Measurements from ENCODE around the gene ARSA. TPM values are rescaled to one million over a fixed set of nuclear protein-coding genes. Genes with fewer than 3 reads are reported as not detected.
"Not testable (repeated sequence)": the region's sequence is repeated elsewhere in the genome, so short reads cannot be mapped to it uniquely, and the experiment has no call there.

The ARSA gene
- total RNA-seq, 6 experiments from 2014 or later, result 28.0 to 35.4 (median 30.6) TPM

DNA sequence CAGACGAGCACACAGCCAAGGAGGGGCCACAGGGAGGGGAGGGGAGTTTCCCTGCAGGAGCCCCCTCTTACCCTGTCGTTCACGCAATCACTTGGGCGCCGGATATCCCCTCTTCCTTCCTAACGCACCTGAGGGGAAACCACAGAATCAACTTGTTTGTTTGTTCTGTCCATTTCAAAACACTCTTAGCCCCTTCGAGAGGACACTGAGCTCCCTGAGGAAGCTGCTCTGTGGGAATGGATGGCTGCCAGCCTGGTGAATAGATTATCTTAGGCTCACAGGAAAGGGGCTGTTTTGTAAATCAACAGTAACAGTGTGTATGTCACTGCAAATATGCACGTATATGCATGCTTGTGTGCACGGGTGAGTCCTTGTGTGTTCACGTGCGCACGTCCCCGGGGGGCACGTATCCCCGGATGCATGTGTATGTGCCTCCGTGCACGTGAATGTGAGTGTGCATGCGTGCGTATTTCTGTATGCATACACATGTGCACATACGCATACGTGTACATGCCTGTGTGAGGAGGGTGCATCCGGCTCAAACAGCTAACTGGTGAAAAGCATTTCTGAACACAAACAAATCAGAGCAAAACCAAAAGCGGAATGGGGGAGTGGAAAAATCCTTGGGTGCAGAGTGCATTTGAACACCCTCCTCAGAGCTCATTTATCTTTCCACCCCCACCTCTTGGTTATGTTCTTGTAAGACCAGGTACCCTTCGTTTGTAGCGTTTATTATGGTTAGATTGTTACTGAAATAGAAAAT is 7.2 kb downstream of the ARSA start:
- no peak overlapping the region for H3K27ac Mint-ChIP-seq

DNA sequence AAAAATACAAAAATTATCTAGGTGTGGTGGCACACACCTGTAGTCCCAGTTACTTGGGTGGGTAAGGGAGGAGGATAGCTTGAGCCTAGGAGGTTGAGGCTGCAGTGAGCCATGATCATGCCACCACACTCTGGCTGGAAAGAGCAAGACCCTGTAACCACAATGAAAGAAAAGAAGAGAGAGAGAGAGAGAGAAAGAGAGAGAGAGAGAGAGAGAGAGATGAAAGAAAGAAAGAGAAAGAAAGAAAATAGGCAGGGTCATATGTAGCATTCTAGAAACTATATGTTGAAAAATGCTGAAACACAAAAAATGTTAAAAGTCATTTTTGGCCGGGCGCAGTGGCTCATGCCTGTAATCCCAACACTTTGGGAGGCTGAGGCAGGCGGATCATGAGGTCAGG is 13.7 kb downstream of the ARSA start:
- H3K9me3 Mint-ChIP-seq; H3K36me3 Mint-ChIP-seq (ENCODE audit: low read depth); H3K4me3 Mint-ChIP-seq; DNase-seq; H3K27ac Mint-ChIP-seq; H3K4me1 Mint-ChIP-seq (ENCODE audit: low read depth): not testable (repeated sequence)
- peaks cover 25% of the 10 kb centered on the region for H3K27me3 Mint-ChIP-seq (ENCODE audit: insufficient read depth)

More for the DNA sequence above, 7.2 kb downstream of the ARSA start:
- peak overlapping the region; percentile 65 for H3K4me3 Mint-ChIP-seq
- TF ChIP-seq, protein P1, sequence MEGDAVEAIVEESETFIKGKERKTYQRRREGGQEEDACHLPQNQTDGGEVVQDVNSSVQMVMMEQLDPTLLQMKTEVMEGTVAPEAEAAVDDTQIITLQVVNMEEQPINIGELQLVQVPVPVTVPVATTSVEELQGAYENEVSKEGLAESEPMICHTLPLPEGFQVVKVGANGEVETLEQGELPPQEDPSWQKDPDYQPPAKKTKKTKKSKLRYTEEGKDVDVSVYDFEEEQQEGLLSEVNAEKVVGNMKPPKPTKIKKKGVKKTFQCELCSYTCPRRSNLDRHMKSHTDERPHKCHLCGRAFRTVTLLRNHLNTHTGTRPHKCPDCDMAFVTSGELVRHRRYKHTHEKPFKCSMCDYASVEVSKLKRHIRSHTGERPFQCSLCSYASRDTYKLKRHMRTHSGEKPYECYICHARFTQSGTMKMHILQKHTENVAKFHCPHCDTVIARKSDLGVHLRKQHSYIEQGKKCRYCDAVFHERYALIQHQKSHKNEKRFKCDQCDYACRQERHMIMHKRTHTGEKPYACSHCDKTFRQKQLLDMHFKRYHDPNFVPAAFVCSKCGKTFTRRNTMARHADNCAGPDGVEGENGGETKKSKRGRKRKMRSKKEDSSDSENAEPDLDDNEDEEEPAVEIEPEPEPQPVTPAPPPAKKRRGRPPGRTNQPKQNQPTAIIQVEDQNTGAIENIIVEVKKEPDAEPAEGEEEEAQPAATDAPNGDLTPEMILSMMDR (IDR thresholded peaks at IDR 0.05), result peak; percentile 88; the same call in 1 of the 2 replicates
- peaks cover 7% of the 10 kb centered on the region for H3K27me3 Mint-ChIP-seq (ENCODE audit: insufficient read depth)
- no peaks in the 10 kb centered on the region for H3K9me3 Mint-ChIP-seq
- H3K36me3 Mint-ChIP-seq (ENCODE audit: low read depth), result no peaks in the 10 kb centered on the region
- H3K4me1 Mint-ChIP-seq (ENCODE audit: low read depth), result peaks cover 25% of the 10 kb centered on the region
- no peak for DNase-seq

DNA sequence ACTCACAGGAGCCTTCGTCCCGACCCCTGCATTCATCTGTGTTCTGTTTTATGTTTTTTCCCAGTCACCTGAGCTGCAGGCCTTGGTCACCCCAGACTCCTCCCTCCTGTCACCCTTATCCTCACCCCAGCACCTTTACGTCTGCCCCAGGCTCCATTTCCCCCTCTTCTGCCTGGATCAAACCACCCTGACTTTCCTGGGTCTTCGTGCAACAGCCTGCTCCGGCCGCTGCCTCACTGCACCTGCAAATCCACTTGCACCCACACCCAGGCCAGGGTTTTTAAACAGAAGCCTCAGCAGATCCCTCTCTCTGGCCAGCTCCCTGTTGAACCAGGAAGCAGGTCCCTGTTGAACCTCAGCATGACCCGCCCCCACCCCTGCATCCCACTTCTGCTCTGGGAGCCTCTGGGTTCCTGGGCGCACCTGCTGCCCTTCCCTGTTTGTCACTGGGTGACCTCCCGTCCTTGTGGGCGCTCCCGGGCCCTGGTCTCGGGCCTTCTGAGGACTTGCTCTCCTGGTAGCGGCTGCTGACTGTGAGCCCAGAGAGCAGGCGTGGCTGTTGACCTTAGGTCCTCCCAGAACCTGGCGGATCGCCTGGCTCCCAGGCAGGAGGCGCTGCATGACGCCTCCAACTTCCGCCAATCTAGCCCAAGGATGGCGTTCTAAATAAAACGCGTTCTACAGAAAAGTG is 14.5 kb downstream of the ARSA start:
- DNase-seq, result no peak
- H3K4me1 Mint-ChIP-seq (ENCODE audit: low read depth), result no peaks in the 10 kb centered on the region

DNA sequence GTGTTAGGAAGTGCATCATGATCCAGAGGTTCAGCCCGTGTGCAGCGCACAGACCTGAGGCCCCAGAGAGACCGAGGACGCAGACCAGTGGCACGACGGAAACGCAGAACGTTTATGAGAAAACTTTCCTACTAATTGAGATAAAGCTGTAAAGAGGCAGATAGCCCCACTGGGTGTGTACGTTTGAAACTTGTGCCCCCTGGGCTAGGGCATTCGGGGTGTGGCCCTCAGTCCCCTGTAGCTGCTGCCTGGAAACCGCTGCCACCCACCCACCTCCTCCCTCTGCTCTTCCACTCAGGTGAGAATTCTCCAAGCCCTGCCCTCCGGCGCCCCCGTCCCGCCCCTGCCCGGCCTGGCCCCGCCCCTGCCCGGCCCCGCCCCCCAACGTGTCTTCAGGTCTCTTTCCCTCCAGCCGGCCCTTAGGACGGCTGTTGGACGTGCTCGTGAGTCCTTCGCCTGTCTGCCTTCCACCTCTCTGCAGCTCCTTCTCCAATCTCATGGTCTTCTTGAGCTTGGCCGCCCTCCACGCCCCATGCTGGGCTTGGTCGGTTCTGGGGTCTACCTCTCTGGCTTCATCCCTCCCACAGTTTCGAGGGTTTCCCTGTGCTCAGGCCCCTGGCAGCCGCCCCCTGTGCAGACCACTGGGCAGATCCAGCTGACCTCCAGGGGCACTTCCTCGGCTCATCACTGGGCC is 15.3 kb downstream of the ARSA start:
- Mint-ChIP-seq H3K27me3 (ENCODE audit: insufficient read depth) (peaks cover 36% of the 10 kb centered on the region), H3K36me3 (ENCODE audit: low read depth) (no peaks in the 10 kb centered on the region), H3K27ac (no peak overlapping the region), H3K4me1 (ENCODE audit: low read depth) (no peaks in the 10 kb centered on the region), H3K9me3 (no peaks in the 10 kb centered on the region), H3K4me3 (no peak overlapping the region)
- DNase-seq, result no peak
- TF ChIP-seq, protein P1 (IDR thresholded peaks at IDR 0.05), result no peak

More for the DNA sequence above, 14.5 kb downstream of the ARSA start:
- TF ChIP-seq, protein P1 (IDR thresholded peaks at IDR 0.05), result no peak
- H3K27me3 Mint-ChIP-seq (ENCODE audit: insufficient read depth), result peaks cover 30% of the 10 kb centered on the region
- no peak overlapping the region for H3K4me3 Mint-ChIP-seq
- no peaks in the 10 kb centered on the region for H3K36me3 Mint-ChIP-seq (ENCODE audit: low read depth)
- no peaks in the 10 kb centered on the region for H3K9me3 Mint-ChIP-seq
- H3K27ac Mint-ChIP-seq, result no peak overlapping the region

DNA sequence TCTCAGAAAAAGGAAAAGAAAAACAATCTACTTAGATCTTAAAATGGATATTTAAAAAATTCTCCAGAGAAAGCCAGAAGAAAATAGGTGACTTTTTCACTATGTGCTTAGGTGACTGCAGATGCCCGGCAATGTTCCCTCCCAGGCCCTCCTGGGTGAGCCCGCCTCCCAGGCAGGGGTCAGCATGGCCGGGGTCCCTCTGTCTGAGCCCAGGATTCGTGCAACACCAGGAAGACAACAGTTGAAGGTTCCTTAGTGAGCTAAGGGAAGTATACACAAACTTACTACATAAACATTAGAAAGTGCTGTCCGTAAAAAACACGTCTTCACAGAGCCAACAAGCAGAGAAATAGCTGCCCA is 15.8 kb downstream of the ARSA start:
- TF ChIP-seq, protein P1 (IDR thresholded peaks at IDR 0.05), result no peak
- peaks cover 38% of the 10 kb centered on the region for H3K27me3 Mint-ChIP-seq (ENCODE audit: insufficient read depth)
- H3K4me3 Mint-ChIP-seq, result no peak overlapping the region
- no peaks in the 10 kb centered on the region for H3K9me3 Mint-ChIP-seq
- no peak overlapping the region for H3K27ac Mint-ChIP-seq
- no peaks in the 10 kb centered on the region for H3K4me1 Mint-ChIP-seq (ENCODE audit: low read depth)
- DNase-seq, result no peak
- H3K36me3 Mint-ChIP-seq (ENCODE audit: low read depth), result no peaks in the 10 kb centered on the region

Measured in HFFc6 (cell line).